Activated T-cell treated with anti-CD3 and anti-CD28 coated beads, Interleukin-2, amount 50 U/mL, for 72 hours (primary cell): ENCODE data around the gene TRAF3. TPM values are rescaled to one million over a fixed set of nuclear protein-coding genes. Genes with fewer than 3 reads are reported as not detected.
A peak's percentile ranks its signal among the peaks of the same experiment; 100 is the strongest.

Source experiments
- ATAC-seq, 2 donors: fragments of 150-1000 bp; cut with Tn5 transposase; replicated peaks in 1 of 2; 2 replicates each; pipeline ENCODE4 v1.10.0; 2021; ENCODE audit warnings: moderate library complexity in 2 of 2, mild to moderate bottlenecking in 1 of 2
- DNase-seq, 2 donors: peaks; one replicate each; pipeline ENCODE4 v3.0.0; 2021 to 2022; ENCODE audit warnings: mixed read lengths in 1 of 2
- H3K27ac Mint-ChIP-seq: one replicate; pipeline ENCODE4 v1.8.0; 2022; ENCODE audit warnings: mild to moderate bottlenecking, moderate library complexity, mixed read lengths
- H3K27me3 Mint-ChIP-seq: one replicate; pipeline ENCODE4 v1.8.0; 2022; ENCODE audit warnings: low read depth, mixed read lengths
- H3K36me3 Mint-ChIP-seq, 2 donors: one replicate each; pipeline ENCODE4 v1.8.0; 2022; ENCODE audit warnings: mixed read lengths in 2 of 2, mild to moderate bottlenecking in 1 of 2; ENCODE audit not compliant: insufficient read depth in 2 of 2
- H3K4me1 Mint-ChIP-seq: one replicate; pipeline ENCODE4 v1.8.0; 2022; ENCODE audit warnings: low read depth, mixed read lengths
- H3K4me3 Mint-ChIP-seq, 2 donors: one replicate each; pipeline ENCODE4 v1.8.0; 2022; ENCODE audit warnings: mild to moderate bottlenecking in 2 of 2, mixed read lengths in 2 of 2, moderate library complexity in 2 of 2
- H3K9me3 Mint-ChIP-seq, 2 donors: one replicate each; pipeline ENCODE4 v1.8.0; 2022; ENCODE audit warnings: mixed read lengths in 2 of 2
- total RNA-seq, 2 donors: library from RNA; stranded (reverse); gene quantifications; one replicate each; pipeline ENCODE4 v1.2.3, GENCODE V29; 2022

TRAF3 gene
- total RNA-seq, 2 donors from 2014 or later = 123 to 137 TPM

DNA sequence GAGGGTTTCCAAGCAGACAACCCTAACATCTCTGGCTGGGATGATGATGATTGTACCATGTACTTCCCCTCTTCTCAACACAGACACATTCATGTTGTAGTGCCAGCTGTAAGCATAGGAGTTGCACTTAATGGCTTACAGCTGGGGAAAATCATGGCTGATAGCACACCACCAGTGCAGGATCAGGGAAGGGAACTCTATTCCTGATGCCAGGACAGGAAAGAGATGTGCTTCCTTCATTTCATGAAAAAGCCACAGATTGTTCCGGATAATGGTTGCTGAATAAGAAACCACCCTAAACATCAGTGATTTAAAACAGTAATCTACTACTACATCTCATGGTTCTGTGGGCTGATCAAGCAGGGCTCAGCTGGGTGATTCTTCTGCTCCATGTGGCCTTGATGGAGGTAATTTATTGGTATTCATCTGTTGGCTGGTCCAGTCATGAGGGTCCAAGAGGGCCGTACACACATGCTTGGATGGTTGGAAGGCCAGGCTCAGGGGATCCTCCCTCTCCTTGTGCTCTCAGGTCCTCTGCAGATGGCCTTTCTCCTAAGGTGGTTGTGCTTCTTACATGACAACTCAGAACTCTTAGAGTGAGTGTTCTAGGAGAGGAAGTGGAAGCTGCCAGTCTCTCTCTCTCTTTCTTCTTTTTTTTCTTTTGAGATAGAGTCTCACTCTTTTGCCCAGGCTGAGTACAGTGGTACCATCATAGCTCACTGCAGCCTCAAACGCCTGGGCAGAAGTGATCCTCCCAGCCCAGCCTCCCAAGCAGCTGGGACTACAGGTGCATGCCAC lies 16.5 kb downstream of the TRAF3 start:
- no peak for ATAC-seq
- Mint-ChIP-seq H3K9me3 (peaks cover 4 to 8% of the 10 kb centered on the region in 2 donors), H3K27me3 (no peaks in the 10 kb centered on the region), H3K36me3 (peaks cover 32 to 60% of the 10 kb centered on the region in 2 donors), H3K4me3 (peak overlapping the region in 1 of 2 donors; percentile 25), H3K4me1 (peaks cover 88% of the 10 kb centered on the region), H3K27ac (peak overlapping the region; percentile 82)
- DNase-seq = no peak

DNA sequence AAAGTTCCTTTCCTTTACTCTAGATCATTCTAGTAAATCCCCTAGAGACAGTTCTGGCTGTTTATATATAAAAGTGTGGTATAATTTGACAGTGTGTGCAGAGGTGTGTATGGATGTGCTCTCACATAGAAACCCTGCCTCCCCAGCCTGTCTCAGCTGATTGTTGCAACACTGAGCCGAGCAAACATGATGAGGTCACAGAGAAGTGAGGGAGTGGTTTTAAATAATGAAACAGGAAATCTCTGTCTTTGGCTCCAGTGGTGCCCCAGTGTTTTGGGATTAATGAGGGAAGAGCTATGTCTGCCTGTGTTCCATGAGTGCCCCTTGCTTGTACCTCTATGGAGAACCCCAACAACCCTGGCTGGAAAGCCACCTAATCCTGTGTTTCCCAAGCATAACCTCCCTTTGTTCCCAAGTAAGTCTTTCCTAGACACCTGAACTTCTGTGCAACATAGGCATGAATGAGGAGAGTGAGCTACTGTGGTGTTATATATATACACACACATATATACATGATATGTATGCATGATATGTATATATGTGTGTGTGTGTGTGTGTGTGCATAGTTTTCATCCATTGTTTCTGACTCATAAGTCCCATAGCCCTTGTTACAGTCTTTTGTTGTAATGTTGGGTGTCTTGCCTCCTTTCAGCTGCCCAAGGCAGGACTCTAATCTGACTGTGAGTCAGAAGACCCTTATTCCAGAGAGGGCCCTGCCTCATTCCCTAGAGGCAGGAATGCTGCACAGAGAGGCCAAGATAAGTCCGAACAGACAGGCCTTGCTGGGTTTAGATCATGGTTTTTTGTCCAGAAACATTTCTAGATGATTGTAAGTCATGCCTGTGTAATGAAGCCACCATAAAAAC lies 18.0 kb downstream of the TRAF3 start:
- H3K4me3 Mint-ChIP-seq = peak overlapping the region in 1 of 2 donors; percentile 47
- H3K27ac Mint-ChIP-seq = peak overlapping the region; percentile 75
- H3K4me1 Mint-ChIP-seq = peaks cover 88% of the 10 kb centered on the region
- H3K27me3 Mint-ChIP-seq = no peaks in the 10 kb centered on the region
- H3K9me3 Mint-ChIP-seq = peaks cover 4 to 7% of the 10 kb centered on the region in 2 donors
- ATAC-seq = peak; percentile 67 to 84
- DNase-seq = peak in 1 of 2 donors; percentile 38
- peaks cover 25 to 53% of the 10 kb centered on the region in 2 donors for H3K36me3 Mint-ChIP-seq

DNA sequence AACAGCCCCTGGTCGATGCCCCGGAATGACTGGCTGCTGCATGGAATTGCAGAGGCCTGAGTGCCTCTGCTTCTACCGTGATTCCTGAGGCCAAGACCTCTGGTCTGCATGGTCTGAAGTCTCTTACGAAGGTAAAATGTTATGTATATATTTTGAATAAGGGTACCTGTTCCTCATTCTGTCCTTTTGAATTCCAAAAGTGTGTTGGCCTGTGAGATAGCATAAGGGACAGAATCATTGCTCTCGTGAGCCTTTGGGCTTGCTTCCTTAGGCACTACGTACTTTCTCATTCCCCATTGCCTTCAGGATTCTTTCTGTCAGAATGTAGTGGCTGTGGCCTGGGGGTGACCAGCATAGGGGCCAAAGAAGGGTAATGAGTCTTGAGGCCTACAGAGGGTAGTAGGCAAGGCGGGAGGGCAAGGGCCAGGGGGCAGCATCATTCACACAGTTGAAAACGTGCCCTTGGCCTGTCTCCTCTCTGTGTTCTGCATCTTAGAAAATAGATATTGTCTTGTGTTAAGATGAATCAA lies 19.5 kb downstream of the TRAF3 start:
- no peak for ATAC-seq
- Mint-ChIP-seq H3K27ac (peak overlapping the region; percentile 41), H3K27me3 (no peaks in the 10 kb centered on the region), H3K9me3 (peaks cover 2 to 4% of the 10 kb centered on the region in 2 donors), H3K4me3 (no peak overlapping the region), H3K36me3 (peaks cover 13 to 40% of the 10 kb centered on the region in 2 donors), H3K4me1 (peaks cover 79% of the 10 kb centered on the region)
- no peak for DNase-seq

DNA sequence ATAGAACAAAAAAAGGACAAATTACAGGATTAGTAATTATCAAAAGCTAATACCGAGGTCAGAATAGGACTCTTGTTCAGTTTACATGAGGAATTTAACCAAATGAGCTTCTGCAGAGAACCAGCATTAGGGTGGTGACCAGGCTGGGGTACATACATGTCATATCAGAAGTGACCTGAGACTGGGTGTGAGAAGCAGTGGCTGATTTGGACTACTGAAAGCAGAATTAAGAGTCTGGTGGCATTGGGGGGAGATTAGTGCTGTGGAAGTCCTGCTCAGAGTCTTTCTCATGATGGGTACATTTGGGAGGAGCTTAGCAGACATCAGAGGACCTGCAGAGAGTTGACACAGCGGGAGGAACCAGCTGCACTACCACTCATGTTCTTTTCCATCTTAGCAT lies 21.7 kb downstream of the TRAF3 start:
- Mint-ChIP-seq H3K27ac (peak overlapping the region; percentile 18), H3K9me3 (peaks cover 0 to 1% of the 10 kb centered on the region in 2 donors), H3K4me1 (peaks cover 84% of the 10 kb centered on the region), H3K4me3 (no peak overlapping the region), H3K27me3 (no peaks in the 10 kb centered on the region), H3K36me3 (peaks cover 1 to 21% of the 10 kb centered on the region in 2 donors)
- no peak for ATAC-seq
- DNase-seq = no peak

DNA sequence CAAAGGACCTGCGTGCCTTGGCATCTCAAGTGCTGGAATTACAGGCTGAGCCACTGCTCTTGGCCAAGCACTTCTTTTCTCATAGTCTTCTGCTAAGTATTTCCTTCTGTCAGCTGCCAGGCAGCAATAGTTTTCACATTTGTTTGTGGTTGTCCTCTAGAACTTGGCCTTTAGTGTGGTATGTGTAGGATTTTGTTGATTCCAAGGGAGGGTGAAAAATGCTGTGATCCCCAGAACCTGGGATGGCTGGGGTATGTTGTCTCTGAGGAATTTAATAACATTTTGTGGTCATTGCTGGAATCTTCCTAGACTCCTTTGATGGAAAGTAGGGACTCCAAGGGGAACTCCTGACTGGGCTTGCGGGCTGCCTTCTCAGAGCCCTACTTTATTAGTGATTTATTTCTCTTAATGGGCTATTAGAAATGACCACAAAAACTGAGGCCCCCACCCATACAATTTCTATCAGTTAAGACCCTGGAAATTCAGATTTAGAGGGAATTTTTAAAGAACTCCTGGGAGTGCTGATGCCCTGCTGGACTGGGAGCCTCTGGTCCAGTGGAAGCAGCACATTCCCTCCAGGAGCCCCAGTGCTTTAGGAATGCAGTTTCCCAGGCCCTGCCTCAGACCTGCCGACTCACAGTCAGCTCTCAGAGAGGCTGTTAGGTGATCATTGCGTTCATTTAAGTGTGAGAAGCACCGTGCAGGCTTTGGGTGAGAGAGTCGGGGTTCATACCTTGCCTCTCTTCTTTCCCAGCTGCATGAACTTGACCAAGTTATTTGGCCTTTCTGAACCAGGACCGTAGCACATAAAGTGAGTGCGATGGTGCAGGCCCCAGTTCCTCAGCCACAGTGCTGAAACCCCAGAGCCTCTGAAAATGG lies 22.7 kb downstream of the TRAF3 start:
- H3K9me3 Mint-ChIP-seq = no peaks in the 10 kb centered on the region
- H3K4me3 Mint-ChIP-seq = peak overlapping the region in 1 of 2 donors; percentile 27
- no peak overlapping the region for H3K27ac Mint-ChIP-seq
- H3K27me3 Mint-ChIP-seq = no peaks in the 10 kb centered on the region
- H3K36me3 Mint-ChIP-seq = peaks cover 0 to 13% of the 10 kb centered on the region in 2 donors
- no peak for DNase-seq
- no peak for ATAC-seq
- H3K4me1 Mint-ChIP-seq = peaks cover 84% of the 10 kb centered on the region

DNA sequence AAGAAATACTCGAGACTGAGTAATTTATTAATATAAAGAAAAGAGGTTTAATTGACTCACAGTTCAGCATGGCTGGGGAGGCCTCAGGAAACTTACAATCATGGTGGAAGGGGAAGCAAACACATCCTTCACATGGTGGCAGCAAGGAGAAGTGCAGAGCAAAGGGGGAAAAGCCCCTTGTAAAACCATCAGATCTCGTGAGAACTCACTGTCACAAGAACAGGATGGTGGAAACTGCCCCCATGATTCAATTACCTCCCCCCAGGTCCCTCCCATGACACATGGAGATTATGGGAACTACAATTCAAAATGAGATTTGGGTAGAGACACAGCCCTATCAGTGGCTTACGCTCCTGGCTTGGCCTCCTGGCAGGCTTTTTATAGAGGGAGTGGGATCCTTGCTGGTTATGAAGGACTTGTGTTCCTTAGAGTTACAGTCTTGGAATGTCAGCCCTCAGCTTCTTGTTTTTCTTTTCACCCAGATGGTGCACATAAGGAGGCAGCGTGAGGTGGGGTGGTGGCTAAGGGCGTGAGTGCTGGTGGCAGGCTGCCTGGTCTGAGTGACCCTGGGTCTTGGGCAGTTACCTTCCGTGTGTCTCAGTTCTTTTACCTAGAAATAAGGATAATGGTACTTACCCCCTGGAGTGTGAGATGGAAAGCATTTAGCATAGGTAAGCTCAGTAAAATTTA lies 25.7 kb downstream of the TRAF3 start:
- Mint-ChIP-seq H3K9me3 (no peaks in the 10 kb centered on the region), H3K4me1 (peaks cover 85% of the 10 kb centered on the region), H3K36me3 (peaks cover 6 to 23% of the 10 kb centered on the region in 2 donors), H3K27me3 (no peaks in the 10 kb centered on the region), H3K4me3 (peak overlapping the region; percentile 48 to 52), H3K27ac (peak overlapping the region; percentile 54)
- DNase-seq (no peak), ATAC-seq (no peak)

DNA sequence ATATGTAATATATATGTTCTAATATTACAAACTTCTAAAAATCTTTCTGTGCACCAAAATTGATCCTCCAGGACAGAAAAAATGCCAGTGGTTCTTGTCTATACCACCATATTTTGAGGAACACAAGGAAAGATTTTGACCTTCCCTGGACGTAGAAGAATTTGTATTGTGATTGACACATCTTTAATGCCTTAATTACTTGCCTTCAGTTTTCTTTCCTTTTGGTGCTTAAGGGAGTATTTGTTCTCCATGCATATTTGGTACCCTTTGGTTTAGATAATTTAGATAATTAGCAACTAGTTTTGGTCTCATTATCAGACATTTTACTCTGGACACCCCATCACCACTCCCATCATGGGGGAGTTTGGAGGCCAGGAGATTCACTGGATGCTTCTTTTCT lies 27.6 kb downstream of the TRAF3 start:
- Mint-ChIP-seq H3K36me3 (peaks cover 6 to 22% of the 10 kb centered on the region in 2 donors), H3K4me3 (peak overlapping the region; percentile 91 to 93), H3K9me3 (no peaks in the 10 kb centered on the region), H3K4me1 (peaks cover 83% of the 10 kb centered on the region), H3K27ac (peak overlapping the region; percentile 97), H3K27me3 (no peaks in the 10 kb centered on the region)
- ATAC-seq (no peak), DNase-seq (no peak)

DNA sequence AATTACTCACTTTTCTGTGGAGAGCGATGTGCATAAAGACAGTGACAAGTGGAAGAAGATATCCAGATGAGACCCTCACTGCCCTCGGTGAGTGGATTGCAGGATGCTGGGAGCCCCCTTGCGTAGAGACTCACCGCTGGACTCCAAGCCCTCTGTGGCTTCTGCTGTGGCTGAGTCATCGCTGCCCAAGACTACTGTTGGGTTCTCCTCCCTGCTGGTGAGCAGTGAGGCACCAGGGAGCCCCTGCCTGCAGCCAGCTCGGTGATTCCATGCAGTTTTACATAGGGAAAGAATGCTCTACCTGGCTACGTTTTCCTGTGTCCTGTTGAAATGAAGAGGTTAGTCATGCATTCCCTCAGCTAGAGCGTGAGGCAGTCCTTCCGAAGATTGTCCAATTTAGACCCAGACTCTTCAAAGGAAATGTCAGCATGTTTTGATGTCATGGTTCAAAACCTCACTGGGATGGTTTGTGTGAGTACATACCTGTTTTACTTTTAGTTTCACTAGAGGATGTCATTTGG lies 28.2 kb downstream of the TRAF3 start:
- Mint-ChIP-seq H3K9me3 (no peaks in the 10 kb centered on the region), H3K4me1 (peaks cover 83% of the 10 kb centered on the region), H3K4me3 (peak overlapping the region; percentile 91 to 93), H3K27ac (peak overlapping the region; percentile 97), H3K27me3 (no peaks in the 10 kb centered on the region), H3K36me3 (peaks cover 6 to 22% of the 10 kb centered on the region in 2 donors)
- DNase-seq (peak; percentile 69 to 77), ATAC-seq (peak; percentile 73 to 74)

DNA sequence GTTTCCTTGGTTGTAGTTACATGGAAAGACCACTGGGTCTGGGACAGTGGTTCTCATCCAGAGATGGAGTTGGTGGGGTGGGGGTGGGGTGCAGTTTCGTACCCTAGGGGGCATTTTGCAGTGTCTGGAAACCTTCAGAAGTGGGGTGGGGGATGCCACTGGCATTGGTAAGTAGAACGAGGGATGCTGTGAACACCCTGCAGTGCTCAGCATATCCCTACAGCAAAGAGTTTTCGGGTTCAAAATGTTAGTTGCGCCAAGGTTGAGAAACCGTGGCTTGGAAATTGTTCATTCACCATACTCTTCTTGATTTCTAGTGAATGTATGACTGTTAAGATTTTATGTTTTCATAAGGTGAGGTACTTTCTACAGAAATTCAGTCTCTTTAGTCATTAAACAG lies 28.7 kb downstream of the TRAF3 start:
- DNase-seq = peak; percentile 29 to 38

DNA sequence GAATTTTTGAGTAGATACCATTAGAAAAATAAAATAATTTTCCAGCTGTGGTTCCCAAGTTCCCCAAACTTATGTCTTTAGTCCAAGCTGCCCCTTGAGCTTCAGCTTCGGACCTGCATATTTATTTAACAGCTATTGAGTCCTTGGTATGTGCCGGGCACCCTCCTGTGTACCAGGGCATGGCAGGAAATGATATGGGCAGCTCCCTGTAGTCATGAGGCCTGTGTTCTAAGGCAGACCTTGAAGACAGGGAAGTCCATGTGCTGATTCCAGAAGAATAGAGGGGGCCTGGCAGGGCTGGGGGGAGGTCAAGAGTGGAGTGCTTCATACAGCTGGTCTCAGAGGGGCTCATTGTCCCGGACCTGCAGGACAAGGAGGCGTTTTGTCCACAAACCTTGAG lies 29.2 kb downstream of the TRAF3 start:
- Mint-ChIP-seq H3K27ac (peak overlapping the region; percentile 97), H3K4me3 (peak overlapping the region; percentile 91 to 93), H3K27me3 (no peaks in the 10 kb centered on the region), H3K36me3 (peaks cover 6 to 27% of the 10 kb centered on the region in 2 donors), H3K4me1 (peaks cover 90% of the 10 kb centered on the region), H3K9me3 (no peaks in the 10 kb centered on the region)
- ATAC-seq (no peak), DNase-seq (no peak)

More for the DNA sequence above, 28.7 kb downstream of the TRAF3 start:
- ATAC-seq = peak; percentile 47 to 59
- Mint-ChIP-seq H3K4me3 (peak overlapping the region; percentile 91 to 93), H3K27me3 (no peaks in the 10 kb centered on the region), H3K4me1 (peaks cover 85% of the 10 kb centered on the region), H3K27ac (peak overlapping the region; percentile 97), H3K36me3 (peaks cover 6 to 23% of the 10 kb centered on the region in 2 donors), H3K9me3 (no peaks in the 10 kb centered on the region)

DNA sequence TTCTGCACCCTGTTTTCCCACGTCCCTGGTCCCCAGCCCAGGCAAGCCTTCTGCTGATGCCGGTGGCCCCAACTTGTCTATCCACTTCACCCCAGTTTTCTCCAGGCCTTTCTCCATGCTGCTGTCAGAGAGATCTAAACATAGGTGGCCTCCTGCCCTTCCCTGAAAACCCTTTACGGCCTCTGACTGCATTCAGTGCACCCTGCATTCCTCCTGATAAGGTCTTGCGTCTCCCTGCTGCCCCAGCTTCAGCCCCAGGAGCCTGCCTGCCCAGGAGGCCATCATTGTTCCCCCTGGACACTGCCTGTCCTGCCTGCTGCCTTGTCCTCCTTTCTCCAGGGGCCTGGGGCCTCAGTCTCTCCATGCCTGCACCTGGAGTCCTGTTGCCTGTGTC lies 29.8 kb downstream of the TRAF3 start:
- H3K4me3 Mint-ChIP-seq = peak overlapping the region; percentile 91 to 93

More for the DNA sequence above, 29.8 kb downstream of the TRAF3 start:
- no peak for ATAC-seq
- DNase-seq = no peak
- H3K4me1 Mint-ChIP-seq = peaks cover 95% of the 10 kb centered on the region
- peak overlapping the region; percentile 97 for H3K27ac Mint-ChIP-seq
- H3K9me3 Mint-ChIP-seq = no peaks in the 10 kb centered on the region
- H3K36me3 Mint-ChIP-seq = peaks cover 9 to 30% of the 10 kb centered on the region in 2 donors
- no peaks in the 10 kb centered on the region for H3K27me3 Mint-ChIP-seq
